KBM-7 (cell line): Measurements from ENCODE around the gene ZNF717.
"Not testable (repeated sequence)": the region's sequence is repeated elsewhere in the genome, so short reads cannot be mapped to it uniquely, and the experiment has no call there.

ENCODE experiments used
- DNase-seq: peaks from one replicate; pipeline ENCODE4 v3.0.0-alpha.2; 2015
- in situ Hi-C: fragments of 300-500 bp; cut with MboI; formaldehyde crosslinking; loops from 2 replicates; pipeline ENCODE4 v1.14.3; 2020; ENCODE audit warnings: low sequenced_read_pairs, low pct_unique_long_range_greater_than_20kb, mixed read lengths

Gene ZNF717

DNA sequence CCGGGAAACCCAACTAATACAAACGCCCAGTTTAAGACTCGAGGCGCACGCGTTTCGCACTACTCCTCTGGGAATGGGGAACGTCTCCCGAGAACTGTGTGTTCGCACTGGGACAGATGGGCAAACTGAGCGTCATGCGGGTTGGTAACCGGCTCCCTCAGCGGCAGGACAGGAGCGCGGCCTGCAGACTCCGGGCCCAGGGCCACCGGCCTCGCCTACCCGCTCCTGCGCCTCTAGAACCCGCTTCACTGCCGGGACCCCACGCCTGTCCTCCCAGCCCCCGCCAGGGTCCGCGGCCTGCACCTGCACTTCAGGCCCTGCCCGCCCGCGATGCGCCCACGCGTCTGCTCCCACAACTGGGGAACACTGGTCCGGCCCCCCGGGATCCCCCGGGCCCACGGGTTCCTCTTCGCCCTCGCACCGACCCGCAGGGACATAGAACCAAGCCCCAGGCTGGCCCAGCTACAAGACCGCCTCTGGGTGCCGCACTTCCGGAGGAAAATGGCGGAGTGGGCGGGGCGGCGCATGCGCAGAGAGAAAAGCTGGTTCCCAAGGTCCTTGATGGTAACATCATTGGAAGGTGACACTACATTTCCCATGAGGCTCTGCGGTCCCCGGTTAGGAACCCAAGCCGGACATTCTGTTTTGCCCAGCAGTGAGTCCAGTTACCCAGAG, at the start of gene ZNF717:
Gene ZNF717 (minus strand): TSS at position 469 of the 675 bp plus-strand sequence. CDS start 2,187 bp downstream, outside the sequence.
- peak; percentile 83 for DNase-seq
- in situ Hi-C loops: not testable (repeated sequence)

DNA sequence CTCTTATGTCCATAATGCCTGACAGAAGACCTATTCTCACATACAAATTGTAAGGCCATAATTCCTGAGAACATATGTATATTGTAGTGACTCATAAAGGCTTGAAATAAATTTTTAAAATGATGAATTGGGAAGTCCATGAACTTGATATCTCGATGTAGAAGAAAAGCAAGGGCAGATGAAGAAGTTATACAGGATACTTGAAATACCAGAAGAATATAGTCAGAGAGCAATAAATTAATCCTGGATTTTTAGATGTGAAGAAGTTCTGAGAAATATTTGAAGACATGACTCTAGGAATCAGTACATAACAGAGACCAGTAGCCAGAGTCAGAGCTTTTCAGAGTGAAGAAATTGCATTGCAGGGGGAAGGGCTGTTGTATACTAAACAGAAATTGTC, 45.7 kb upstream of the ZNF717 start:
- in situ Hi-C loops, DNase-seq: not testable (repeated sequence)

DNA sequence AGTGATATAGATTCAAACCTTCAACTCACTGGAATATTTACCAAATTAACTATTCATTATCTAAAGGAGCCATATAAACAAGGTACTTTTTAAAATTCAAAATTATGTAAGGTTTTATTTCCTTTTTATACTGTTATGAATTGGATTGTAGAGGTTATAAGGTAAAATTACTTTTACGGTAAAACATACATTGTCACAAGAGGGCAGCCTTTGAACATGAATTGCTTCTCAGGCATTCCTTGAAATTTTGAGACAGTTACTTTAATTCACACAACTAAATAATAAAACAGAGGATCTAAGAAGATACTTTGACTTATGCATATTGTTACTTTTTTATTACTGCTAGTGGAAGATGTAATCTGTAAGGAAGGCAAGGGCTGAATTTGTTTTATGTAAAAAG, 32.7 kb upstream of the ZNF717 start:
- peak; percentile 2 for DNase-seq

DNA sequence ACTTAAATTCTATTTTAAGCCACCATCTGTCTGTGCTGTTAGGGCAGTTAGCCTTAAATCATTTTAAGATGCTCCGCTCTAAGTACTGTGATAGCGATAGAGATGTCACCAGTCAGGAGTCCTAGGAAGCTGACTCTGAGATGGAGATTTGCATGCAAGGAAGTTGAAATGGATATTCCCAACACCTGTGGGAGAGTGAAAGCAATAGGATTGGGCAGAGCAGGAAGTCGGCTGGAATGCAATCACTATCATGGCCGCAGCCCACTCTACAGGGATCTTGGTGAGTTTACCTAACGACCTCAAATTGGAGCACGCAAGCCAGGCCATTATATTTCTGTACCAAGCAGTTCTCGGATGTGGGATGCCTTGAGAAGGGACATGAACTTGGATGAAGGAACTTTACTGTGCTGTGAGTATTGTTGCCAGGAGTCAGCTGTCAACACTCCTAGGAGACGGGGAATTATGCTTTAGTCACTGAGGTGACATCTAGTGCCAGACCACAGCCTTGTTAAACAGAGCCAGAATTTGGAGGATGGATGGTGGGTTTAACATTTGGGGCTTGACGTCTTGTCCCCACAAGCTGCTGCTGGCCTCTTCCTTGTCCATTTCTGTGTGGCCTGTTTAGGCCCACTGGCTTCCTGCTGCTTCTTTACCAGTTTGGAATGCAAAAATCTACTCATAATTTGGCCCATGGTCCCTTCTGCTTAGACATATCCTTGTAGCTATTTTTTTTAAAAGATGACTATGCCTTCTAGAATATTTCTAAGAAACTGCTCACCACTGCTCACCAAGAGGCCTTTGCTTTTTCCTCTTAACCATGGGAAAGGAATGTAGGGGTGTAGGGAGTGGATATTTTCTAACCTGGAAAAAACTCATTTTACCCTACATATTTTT, 31.2 kb upstream of the ZNF717 start:
- DNase-seq, in situ Hi-C loops: not testable (repeated sequence)

More for the DNA sequence above, 32.7 kb upstream of the ZNF717 start:
- in situ Hi-C loops: not testable (repeated sequence)

DNA sequence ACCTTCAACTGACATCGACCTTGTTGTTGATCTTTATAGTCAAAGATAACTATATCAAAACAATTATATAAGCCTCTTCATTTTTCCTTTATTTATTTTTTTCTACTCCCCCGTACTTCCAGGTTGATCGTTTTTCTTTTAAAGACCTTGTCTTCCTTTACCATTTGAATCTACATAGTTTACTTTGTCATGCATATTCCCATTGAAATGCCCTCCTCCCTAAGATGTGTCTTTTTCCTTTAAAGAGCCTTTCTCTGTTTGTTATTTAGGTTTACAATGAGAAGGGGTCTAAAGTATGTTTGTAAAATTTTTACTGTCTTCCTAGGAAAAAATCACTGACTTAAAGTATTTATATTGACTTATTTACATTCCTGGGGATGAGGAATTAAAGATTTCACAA, 29.4 kb upstream of the ZNF717 start:
- no peak for DNase-seq
- in situ Hi-C loops: no loop called here

DNA sequence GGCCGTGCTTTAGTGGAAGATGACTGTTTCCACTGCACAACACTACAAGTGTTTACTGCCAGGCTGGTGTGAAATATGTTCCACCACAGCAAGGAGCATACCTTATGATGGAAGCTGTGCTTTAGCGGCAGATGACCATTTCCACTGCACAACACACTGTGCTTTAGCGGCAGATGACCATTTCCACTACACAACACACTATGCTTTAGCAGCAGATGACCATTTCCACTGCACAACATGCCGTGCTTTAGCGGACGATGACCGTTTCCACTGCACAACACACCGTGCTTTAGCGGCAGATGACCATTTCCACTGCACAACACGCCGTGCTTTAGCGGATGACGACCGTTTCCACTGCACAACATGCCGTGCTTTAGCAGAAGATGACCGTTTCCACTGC, 2.8 kb downstream of the ZNF717 start:
- no peak for DNase-seq
- in situ Hi-C loops: no loop called here

DNA sequence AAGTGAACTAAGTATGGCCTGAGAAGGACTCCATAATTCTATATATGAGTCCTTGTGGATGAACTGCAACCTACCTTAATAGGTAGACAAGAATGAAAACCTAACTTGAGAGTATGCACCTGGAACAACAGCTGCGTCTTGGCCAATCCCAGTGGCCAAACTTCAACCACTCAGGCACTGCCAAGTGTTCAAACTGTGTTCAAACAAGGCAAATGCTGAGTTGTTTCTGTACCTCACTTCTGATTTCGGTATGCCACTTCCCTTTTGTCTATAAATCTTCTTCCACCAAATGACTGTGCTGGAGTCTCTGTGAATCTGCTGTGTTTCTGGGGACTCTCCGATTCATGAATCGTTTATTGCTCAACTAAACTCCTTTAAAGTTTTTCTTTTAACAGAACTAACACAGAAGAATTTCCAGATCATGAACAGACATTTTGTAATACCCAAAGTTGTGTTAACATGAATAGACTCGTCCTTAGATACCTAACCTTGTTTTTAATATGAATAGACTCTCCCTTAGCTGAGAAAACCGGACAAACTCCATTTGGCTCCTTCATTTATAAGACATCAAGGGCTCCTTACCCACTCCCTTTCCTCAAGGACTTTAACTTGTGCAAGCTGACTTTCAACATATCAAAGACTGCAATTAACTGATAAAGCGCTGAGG, 4.1 kb downstream of the ZNF717 start:
- in situ Hi-C loops: no loop called here
- no peak for DNase-seq

DNA sequence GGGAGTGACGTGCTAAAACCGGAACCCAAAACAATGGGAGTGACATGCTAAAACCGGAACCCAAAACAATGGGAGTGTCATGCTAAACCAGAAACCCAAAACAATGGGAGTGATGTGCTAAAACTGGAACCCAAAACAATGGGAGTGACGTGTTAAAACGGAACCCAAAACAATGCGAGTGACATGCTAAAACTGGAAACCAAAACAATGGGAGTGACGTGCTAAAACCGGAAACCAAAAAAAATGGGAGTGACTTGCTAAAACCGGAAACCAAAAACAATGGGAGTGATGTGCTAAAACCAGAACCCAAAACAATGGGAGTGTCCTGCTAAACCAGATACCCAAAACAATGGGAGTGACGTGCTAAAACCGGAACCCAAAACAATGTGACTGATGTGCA, 7.6 kb downstream of the ZNF717 start:
- DNase-seq, in situ Hi-C loops: not testable (repeated sequence)

DNA sequence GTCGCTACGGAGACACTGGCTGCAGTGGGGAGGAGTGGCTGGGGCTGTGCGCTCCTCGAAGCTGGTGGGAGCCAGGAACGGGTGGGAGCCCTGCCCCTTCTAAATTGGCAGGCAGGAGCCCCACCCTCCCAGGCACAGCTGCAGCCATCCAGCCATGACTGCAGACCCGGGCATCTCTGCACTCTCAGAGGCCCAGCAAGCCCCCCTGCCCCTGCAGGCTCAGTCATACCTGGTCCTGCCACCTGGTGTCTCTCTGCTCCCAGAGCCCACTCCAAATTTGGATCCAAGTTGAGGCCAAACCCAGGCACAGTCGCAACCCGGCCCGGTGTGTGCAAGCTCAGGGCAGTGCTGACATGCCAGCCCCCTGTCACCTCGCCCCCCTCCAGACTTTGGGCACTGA, 13.7 kb downstream of the ZNF717 start:
- DNase-seq, in situ Hi-C loops: not testable (repeated sequence)

DNA sequence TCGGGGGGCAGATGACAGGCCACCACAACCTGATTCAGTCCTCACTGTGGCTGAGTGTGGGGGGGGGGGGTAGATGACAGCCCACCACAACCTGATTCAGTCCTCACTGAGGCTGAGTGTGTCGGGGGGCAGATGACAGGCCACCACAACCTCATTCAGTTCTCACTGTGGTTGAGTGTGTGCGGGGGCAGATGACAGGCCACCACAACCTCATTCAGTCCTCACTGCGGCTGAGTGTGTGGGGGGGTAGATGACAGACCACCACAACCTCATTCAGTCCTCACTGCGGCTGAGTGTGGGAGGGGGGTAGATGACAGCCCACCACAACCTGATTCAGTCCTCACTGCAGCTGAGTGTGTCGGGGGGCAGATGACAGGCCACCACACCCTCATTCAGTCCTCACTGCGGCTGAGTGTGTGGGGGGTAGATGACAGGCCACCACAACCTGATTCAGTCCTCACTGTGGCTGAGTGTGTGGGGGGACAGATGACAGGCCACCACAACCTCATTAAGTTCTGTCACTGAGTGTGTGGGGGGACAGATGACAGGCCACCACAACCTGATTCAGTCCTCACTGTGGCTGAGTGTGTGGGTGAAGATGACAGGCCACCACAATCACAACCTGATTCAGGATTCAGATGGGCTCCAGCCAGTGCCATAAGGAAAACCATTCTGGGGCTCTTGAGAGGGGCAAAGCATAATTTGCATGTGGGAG, 16.9 kb downstream of the ZNF717 start:
- in situ Hi-C loops: no loop called here
- DNase-seq: no peak

DNA sequence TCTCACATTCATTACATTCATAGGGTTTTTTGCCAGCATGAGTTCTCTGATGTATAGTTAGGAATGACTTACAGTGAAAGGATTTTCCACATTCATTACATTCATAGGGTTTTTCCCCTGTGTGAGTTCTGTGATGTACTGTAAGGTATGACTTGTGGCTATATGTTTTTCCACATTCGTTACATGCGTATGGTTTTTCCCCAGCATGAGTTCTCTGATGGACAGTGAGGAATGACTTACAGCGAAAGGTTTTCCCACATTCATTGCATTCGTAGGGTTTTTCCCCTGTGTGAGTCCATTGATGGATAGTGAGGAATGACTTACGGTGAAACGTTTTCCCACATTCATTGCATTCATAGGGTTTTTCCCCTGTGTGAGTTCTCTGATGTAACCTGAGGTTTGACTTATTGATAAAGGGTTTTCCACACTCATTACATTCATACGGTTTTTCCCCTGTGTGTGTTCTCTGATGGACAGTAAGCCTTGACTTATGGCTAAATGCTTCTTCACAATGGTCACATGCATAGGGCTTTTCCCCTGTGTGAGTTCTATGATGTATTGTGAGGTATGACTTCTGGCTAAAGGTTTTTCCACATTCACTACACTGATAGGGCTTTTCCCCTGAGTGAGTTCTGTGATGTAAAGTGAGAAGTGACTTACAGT, 47.4 kb downstream of the ZNF717 start:
- in situ Hi-C loops: no loop called here
- DNase-seq: peak; percentile 35

DNA sequence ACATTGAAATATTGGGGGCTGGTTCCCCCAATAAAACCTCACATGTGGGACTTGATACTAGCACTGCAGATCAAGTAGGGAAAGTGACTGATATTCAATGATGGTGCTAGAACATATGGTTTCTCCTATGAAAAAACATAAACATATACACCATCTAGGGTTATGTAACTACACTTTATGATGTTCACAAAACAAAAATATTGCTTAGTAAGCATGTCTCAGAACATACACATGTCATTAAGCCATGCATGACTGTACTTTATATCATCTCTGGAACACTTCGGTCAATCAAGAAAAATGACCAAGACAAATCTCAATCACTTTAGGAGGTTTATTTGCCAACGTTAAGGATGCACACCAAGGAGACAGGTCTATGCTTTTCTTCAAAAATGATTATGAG, 57.4 kb downstream of the ZNF717 start:
- in situ Hi-C loops: no loop called here
- no peak for DNase-seq

DNA sequence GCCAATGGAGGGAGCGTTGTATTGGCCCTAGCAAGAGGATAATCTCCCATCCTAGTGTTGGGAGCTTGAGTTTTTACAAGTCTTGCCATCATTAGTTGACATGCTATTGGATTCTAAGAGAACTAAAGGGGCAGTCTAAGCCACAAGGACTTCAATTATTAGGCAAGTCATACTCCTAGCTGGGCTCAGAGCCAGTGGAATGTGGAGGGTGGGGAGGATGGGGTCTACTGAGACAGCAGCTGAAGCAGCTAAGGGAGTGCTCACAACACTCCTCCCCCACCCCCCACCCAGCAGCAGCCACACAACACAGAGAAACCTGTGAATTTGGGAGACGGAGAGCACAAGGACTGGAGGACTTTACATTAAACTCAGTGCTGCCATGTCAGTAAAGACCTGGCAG, 93.3 kb downstream of the ZNF717 start:
- in situ Hi-C loops: no loop called here
- DNase-seq: no peak

DNA sequence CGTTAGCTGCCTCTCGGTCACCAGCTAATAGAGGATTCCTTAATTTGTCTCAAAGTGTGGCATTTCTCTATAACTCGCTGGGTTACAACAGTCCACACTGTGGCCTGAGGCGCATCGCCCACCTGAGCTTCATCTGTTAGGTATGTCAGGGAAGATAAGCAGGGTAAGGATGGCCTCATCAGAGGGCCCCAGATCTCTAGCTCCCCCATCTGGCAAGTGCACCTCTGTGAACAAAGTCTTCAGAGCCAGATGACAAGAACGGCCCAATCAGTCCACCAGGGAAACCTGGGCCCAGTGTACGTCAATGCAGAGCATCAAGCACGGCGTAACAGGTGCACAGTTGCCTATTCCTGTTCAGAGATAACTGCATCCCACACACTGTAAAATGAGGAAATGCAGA, 98.0 kb downstream of the ZNF717 start:
- in situ Hi-C loops: no loop called here
- no peak for DNase-seq
